GM19238 (cell line): ENCODE measurements around the gene NUDT4B.
"Not testable (repeated sequence)": the region's sequence is repeated elsewhere in the genome, so short reads cannot be mapped to it uniquely, and the experiment has no call there.

Experiments used
- DNase-seq: peaks from one replicate; pipeline ENCODE4 v3.0.0; 2011; ENCODE audit warnings: low spot score; ENCODE audit not compliant: insufficient read length

Gene NUDT4B

DNA sequence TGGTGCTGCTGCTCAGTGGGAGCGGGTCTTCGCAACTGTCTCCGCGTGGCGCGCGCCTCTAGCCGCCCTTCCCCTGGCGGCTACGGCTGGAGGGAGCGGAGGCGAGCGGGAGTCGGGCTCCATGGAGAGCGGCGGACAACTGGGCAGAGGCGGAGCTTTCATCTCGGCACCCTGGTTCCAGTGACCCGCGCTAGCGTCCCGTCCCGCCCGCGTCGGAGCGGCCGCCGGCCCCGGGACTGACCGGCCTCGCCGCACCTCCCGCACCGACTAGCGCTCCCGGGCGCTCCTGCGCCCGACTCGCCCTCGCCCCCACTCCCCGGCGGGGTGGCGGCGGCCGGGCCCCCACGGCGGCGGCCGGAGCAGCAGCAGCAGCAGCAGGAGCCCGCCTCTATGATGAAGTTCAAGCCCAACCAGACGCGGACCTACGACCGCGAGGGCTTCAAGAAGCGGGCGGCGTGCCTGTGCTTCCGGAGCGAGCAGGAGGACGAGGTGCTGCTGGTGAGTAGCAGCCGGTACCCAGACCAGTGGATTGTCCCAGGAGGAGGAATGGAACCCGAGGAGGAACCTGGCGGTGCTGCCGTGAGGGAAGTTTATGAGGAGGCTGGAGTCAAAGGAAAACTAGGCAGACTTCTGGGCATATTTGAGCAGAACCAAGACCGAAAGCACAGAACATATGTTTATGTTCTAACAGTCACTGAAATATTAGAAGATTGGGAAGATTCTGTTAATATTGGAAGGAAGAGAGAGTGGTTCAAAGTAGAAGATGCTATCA, at the start of gene NUDT4B:
Gene NUDT4B, plus strand, starts transcription at position 212 of the 772 bp plus-strand sequence. Its CDS starts 179 bp downstream, at position 391.
- DNase-seq: not testable (repeated sequence)

- DNase-seq: not testable (repeated sequence)
These were observed 49.2 kb upstream of the NUDT4B start for GRCh38 chr1:148699357-148699756.

- DNase-seq: not testable (repeated sequence)
These were observed 46.3 kb upstream of the NUDT4B start for GRCh38 chr1:148702242-148702641.

DNA sequence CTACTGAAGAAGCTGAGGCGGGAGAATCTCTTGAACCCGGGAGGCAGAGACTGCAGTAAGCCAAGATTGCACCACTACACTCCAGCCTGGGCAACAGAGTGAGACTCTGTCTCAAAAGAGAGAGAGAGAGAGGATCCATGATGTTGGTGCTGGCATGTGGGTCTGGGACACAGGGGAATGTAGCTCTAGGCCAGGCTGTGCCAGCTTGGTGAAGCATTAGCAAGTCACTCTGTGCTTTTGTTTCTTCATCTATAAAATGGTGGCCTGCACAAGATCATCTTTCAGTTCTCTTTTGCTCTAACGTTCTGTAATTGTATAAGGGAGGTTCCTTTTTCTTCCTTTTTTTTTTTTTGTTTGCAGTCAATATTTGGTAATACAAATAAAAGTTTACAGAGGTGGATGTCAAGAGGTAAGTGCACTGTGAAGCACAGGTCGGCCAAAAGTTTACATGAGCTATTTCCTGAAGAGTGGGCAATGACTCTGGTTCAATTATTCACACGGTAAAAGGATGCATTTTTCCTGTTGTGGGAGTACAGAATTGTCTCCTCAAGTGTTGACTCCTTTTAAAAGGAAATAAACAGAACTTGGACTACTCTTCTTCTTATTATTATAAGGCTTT, 44.5 kb upstream of the NUDT4B start:
- not testable (repeated sequence) for DNase-seq

DNA sequence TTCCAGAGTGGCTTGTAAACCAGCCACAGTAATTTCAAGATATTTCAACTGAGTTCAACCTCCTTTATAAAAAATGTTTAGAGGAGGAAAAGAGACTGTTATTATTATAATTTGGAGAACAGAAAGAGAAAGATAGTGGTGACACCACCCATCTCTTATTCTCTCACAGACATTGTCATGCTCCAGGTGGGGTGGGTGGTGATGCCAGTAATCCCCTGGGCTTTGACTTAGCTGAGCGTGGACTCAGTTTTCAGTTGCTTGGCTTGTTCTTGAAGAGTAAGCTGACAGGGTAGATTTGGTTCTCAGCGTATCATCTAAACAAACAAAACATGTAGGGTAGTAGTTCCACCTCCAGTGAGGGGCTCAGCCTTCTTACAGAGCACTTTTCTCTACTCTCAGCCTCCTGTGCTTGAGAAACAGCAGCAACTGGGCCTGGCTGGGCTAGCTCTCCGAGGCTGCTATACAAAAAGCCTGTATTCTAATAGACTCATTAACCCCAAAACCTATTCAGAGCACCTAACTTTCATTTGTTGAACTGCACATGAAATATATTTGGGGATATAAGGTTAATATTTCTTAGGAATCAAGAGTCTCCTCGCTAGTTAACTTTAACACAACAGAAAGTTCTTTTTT, 43.1 kb upstream of the NUDT4B start:
- DNase-seq: not testable (repeated sequence)

DNA sequence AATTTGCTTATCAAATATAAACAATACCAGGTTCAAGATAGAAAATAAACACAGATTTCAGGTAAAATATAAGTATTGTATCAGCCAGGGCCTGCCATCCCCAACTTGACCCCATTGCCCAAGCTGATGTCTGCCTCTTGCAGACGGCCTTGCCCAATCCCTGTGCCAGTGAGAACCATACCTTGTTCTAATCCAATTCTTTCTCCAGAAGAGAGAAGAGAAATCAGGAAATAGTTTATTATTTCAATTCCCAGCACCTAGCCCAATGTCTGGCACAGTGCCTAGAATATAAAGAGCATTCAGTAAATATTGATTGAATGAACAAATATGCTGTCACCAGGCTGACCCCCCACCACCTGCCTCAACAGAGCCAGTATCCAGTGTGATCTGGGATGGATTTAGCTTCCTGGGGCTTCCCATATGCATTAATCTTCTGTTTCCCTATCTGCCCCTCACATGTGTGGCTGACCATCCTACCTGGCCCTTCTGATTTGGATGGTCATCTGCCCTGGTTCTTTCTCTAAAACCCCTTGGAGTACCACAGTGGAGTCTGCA, 39.7 kb upstream of the NUDT4B start:
- DNase-seq: not testable (repeated sequence)

- DNase-seq: not testable (repeated sequence)
These were observed 37.6 kb upstream of the NUDT4B start for GRCh38 chr1:148710772-148711523.

DNA sequence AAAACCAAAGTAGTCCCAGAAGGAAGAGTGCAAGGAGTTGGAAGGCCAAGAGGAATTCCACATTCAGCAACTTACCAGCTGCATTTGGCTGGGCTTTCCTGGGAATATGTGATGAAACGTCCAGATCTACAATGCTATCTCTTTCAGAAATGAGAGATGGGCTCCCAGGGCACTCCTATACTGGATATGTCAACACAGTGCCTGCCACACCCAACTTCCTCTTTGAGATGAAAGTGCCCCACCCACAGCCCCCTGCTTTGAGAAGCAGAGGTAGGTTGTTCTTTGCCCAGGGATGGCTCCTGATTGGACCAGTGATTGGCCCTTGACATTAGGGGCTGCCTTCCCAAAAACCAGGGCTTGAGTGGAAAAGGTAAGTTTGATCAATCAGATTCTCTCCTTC, 36.2 kb upstream of the NUDT4B start:
- DNase-seq: not testable (repeated sequence)

GRCh38 chr1:148715518-148715917, 33.1 kb upstream of the NUDT4B start:
- not testable (repeated sequence) for DNase-seq

GRCh38 chr1:148716966-148717520, 31.5 kb upstream of the NUDT4B start:
- DNase-seq: not testable (repeated sequence)

DNA sequence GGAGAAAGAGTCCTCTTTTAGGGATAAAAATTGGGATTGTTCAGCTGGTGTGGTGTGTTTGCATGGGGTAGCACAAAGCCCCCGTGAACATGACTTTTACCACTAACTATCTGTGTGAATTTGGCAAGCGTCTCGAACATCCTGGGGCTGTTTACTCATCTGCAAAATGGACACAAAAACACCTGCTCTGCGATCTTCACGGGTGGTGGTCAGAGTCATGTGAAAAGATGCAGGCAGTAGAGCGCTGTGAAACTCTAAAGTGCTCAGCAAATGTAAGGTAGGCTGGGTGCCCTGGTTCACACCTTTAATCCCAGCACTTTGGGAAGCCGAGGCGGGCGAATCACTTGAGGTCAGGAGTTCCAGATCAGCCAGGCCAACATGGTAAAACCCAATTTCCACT, 27.7 kb upstream of the NUDT4B start:
- not testable (repeated sequence) for DNase-seq

- not testable (repeated sequence) for DNase-seq
These were observed 25.8 kb upstream of the NUDT4B start for GRCh38 chr1:148722758-148723157.

DNA sequence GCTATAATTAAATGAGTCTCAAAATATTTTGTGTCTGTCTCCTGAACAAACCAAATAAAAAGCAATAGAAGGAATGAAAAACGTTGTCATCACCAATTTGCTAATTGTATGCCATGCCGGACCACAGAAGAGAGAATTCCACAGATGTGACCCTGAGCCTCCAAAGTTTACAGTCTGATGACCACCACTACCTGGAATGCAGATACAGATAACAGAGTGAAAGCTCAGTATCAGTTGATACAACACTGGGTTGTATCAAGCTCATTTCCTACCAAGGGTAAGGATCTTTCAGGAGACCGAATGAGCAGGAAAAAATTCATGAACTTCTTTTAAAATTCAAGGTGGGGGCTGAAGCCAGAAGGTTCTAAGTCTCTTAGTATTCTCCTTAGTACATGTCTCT, 25.1 kb upstream of the NUDT4B start:
- DNase-seq: not testable (repeated sequence)

DNA sequence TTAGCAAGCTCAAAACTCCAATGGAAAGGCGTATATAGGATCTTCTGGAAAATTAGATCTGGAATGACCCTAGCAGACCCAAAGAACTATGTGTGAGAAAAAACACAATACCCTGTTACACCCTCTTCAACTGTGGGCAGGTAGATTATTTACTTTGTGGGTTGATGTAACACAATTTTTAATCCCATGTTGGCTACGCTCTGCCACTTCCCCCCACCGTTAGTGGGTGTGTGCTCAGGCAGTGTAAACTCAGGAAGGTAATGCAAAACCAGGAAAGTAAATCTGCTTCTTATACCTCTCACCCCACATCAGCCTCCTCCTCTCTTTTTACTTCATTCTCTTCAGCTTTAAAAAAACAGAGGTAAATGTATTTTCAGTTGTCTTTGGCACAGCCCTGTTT, 23.7 kb upstream of the NUDT4B start:
- DNase-seq: not testable (repeated sequence)

DNA sequence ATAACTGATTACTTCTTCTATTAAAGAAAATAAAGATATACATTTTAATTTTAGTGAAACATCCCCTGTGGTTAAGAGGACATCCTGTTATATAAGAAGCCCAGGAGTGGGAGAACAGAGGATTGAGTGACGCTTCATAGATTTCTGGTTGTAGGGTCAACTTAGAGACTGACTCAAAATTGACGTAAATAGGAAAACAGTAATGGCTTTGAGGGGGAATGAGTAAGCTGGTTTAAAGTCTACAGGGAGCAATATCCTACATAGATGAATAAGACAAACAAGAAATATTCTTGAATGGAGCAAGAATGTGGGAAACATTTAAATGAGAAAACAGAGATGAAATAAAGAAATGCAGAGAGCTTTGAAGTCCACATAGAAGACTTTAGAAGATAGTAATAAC, 20.7 kb upstream of the NUDT4B start:
- not testable (repeated sequence) for DNase-seq

- not testable (repeated sequence) for DNase-seq
These were observed 19.4 kb upstream of the NUDT4B start for GRCh38 chr1:148729128-148729527.

DNA sequence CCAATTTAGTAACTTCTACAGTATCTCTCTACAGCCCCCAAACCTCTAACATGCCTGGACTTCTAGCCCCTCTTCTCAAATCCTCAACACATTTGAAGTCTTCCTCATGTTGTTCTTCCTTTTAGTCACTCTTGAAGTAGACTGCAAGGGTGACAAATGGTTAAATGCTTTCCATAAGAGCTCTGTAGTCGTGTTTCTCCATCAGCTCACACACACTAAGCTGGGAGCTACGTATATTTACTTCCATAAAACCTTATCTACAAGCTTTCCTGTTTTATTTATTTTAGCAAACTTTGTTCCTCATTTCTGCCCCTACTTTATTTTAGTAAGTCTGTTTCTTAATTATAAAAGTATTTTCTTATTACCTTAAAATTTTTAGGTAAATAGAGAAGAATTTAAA, 19.0 kb upstream of the NUDT4B start:
- DNase-seq: not testable (repeated sequence)

- DNase-seq: not testable (repeated sequence)
These were observed 16.3 kb upstream of the NUDT4B start for GRCh38 chr1:148732277-148732676.

GRCh38 chr1:148733585-148734310, 14.8 kb upstream of the NUDT4B start:
- DNase-seq: not testable (repeated sequence)

DNA sequence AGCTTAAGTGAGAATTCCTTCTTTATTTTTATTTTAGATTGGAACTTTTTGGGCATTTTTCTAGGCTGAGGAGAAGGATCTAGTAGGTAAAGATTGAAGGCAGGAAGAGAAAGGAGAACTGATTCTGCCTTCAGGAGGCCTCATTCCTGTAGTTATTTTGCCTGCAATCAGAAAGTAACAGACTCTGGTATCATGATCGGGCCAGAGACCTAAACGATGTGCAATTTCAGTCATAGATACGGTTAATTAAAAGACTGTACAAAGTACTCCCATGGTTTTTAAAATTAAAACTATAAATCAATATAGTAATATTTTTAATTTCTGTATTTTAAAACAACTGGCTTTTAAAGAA, 14.3 kb upstream of the NUDT4B start:
- not testable (repeated sequence) for DNase-seq
